Activated CD8-positive, alpha-beta memory T cell treated with anti-CD3 and anti-CD28 coated beads, Interleukin-2, amount 10 ng/mL, durations not matched to agents 7 days and 5 days (primary cell): Measurements from ENCODE around the gene MUC2. TPM values are rescaled to one million over a fixed set of nuclear protein-coding genes. Genes with fewer than 3 reads are reported as not detected.

Experiments used
- ATAC-seq: fragments of 150-1000 bp; cut with Tn5 transposase; one replicate; pipeline ENCODE4 v1.10.0; 2021; ENCODE audit warnings: moderate library complexity
- CTCF ChIA-PET: fragments of 350-600 bp; sonication (Branson Sonifier 250); formaldehyde crosslinking; loops from one replicate; lab custom pipeline; 2021; ENCODE audit warnings: antibody characterized with exemption; lab: Charles Lee
- DNase-seq: peaks from one replicate; pipeline ENCODE4 v3.0.0-alpha.2; 2020
- H3K27ac Mint-ChIP-seq: one replicate; pipeline ENCODE4 v1.8.0; 2021; ENCODE audit warnings: mild to moderate bottlenecking, mixed read lengths
- H3K27me3 Mint-ChIP-seq: one replicate; pipeline ENCODE4 v1.8.0; 2021; ENCODE audit warnings: mixed read lengths
- H3K36me3 Mint-ChIP-seq: one replicate; pipeline ENCODE4 v1.8.0; 2021; ENCODE audit warnings: mild to moderate bottlenecking, mixed read lengths
- H3K4me1 Mint-ChIP-seq: one replicate; pipeline ENCODE4 v1.8.0; 2021; ENCODE audit warnings: mixed read lengths
- H3K4me3 Mint-ChIP-seq: one replicate; pipeline ENCODE4 v1.8.0; 2021; ENCODE audit warnings: mild to moderate bottlenecking, moderate library complexity, mixed read lengths
- H3K9me3 Mint-ChIP-seq: one replicate; pipeline ENCODE4 v1.8.0; 2022; ENCODE audit warnings: low read depth, mixed read lengths
- total RNA-seq, 2 experiments: library from RNA; stranded (reverse); gene quantifications; one replicate each; pipeline ENCODE4 v1.2.3, GENCODE V29; 2021

MUC2 gene
- total RNA-seq, 2 experiments from 2014 or later = not detected

DNA sequence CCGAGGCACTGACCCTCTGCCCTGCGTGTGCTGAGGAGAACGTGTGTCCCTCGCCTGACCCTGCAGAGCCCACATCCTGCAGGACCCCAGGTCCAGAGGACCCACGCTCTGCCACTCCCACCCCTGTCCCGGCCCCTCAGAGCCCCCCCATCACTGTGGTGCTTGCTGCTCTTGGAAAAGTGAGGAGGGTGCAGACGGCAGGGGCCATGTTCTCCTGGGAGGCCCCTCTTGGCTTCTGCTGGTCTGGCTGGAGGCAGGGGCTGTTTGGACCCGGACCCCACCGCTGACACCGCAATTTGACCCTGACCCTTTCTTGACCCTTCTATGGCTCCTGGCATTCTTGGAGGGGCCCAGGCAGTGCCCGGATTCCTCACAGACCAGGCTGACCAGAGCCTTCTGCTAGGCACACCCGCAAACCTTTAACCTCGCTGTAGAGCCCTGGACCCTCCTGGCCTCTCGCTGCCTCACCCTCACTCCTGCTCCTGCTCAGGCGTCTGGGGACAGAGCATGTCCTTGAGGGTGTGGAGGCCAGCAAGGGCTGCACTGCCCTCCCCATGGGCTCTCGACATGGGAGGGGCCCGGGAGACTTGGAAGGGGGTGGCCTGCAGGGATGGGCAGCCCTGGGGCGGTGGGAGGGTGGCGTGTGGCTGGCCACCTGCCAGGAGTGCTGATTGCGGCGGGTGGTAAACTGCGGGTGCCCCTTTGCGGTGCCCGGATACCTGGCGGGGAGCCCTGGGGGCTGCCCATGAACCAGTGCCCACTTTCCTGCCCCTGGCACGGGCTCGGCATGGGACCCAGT lies 46.1 kb downstream of the MUC2 start:
- H3K36me3 Mint-ChIP-seq = peaks cover 2% of the 10 kb centered on the region
- CTCF ChIA-PET = no interaction called here
- H3K9me3 Mint-ChIP-seq = peaks cover 10% of the 10 kb centered on the region
- H3K4me3 Mint-ChIP-seq = no peak overlapping the region
- no peaks in the 10 kb centered on the region for H3K27me3 Mint-ChIP-seq
- no peak overlapping the region for H3K27ac Mint-ChIP-seq
- DNase-seq (no peak), ATAC-seq (no peak)
- H3K4me1 Mint-ChIP-seq = no peaks in the 10 kb centered on the region

DNA sequence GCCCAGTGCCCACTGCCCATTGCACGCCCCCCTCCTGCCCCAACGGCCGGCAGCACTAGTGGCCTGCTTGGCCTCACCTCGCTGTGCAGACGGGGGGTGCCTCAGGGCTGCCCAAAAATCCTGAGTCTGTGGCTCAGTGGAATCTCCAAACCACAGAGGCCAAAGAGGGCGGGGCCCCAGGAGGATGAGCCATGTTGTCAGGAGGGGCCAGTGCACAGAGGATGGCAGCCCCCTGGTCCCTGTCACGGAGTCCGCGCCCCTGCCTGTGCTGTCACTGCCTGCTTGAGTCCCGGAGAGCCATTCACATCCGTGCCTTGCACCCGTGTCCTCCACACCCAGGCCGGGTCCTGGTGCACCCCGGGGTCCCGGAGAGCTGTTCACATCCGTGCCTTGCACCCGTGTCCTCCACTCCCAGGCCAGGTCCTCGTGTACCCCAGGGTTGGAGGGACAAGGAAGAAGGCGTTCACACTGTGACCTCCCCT lies 46.7 kb downstream of the MUC2 start:
- Mint-ChIP-seq H3K27ac (no peak overlapping the region), H3K4me3 (no peak overlapping the region), H3K4me1 (no peaks in the 10 kb centered on the region), H3K9me3 (peaks cover 10% of the 10 kb centered on the region), H3K36me3 (peaks cover 2% of the 10 kb centered on the region), H3K27me3 (no peaks in the 10 kb centered on the region)
- DNase-seq (no peak), ATAC-seq (no peak)
- CTCF ChIA-PET = no interaction called here

DNA sequence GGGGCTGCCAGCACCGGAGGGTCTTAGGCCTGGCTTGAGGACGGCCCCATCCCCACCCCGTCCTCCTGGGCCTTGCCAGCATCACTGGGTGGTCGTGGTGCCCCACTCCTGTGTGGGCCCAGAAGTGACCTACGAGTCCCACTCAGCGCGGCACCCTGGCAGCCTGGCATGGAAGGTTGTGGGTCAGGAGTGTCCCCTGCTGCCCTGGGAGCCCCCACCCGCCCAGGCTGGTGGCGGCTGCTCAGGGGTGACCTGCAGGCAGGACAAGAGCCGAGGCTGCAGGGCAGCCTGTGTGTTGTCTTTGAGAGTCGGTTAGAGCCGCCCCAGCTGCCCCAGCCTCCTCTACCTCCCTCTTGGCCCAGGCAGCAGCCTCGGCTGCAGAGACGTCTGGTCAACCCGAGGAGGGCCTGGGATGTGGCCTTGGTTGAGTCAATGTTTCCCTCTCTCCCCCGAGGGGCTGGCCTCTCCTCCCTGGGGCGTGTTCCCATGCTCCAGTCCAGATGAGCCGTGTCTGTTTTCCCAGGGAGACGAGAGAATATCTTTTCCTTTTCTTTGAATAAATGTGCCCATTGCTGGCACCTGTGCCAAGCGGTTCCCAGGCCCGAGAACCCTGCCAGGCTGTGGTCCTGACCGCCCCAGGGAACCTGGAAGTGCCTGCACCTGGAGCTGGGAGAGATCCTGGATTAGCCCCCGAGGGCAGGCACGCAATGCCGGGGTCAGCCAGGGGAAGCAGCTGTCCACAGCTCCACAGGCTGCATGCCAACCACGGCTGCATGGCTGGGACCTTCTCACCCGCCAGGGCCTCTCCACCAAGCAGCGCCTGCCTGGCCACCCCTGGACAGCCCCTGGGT lies 47.4 kb downstream of the MUC2 start:
- CTCF ChIA-PET = no interaction called here
- Mint-ChIP-seq H3K4me3 (no peak overlapping the region), H3K27me3 (no peaks in the 10 kb centered on the region), H3K27ac (no peak overlapping the region), H3K9me3 (peaks cover 10% of the 10 kb centered on the region), H3K4me1 (no peaks in the 10 kb centered on the region), H3K36me3 (peaks cover 2% of the 10 kb centered on the region)
- DNase-seq (no peak), ATAC-seq (no peak)

DNA sequence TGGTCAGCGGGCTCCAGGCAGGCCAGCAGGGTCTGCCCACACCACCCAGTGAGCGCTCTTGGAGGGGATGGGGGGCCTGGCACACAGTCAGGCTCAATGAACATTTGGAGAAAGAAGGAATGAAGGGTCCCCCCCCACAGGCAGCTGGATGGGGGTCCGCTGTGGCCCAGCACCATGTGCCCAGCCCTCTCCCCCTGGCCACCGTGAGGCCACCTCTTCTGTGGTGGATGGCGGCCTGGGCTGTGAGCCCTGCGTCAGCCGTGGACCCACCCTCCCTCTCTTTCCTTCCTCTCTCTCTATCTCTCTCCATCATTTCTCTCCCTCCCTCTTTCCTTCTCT lies 48.0 kb downstream of the MUC2 start:
- Mint-ChIP-seq H3K27me3 (no peaks in the 10 kb centered on the region), H3K9me3 (peaks cover 10% of the 10 kb centered on the region), H3K36me3 (peaks cover 2% of the 10 kb centered on the region), H3K4me1 (no peaks in the 10 kb centered on the region), H3K27ac (no peak overlapping the region), H3K4me3 (no peak overlapping the region)
- no peak for DNase-seq
- CTCF ChIA-PET = no interaction called here
- ATAC-seq = no peak

DNA sequence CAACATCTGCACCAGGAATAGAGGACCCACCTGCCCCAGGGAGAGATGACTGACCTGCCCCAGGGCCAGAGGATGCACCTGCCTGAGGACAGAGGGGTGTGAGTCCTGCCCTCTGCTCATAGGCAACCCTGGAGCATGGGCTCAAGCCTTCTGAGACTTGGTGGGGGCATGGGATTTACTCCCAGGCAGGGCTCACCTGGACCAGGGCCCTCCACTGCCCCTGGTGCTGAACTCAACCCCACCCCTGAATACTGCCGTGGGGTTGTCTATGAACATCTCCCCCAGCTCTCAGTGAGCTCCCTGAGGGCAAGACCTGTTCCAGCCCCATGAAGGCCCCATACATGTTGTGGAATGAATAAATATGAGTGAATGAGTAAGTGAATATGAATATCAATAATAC lies 49.3 kb downstream of the MUC2 start:
- no peaks in the 10 kb centered on the region for H3K27me3 Mint-ChIP-seq
- DNase-seq (no peak), ATAC-seq (peak; percentile 29)
- peak overlapping the region; percentile 4 for H3K27ac Mint-ChIP-seq
- no peak overlapping the region for H3K4me3 Mint-ChIP-seq
- H3K36me3 Mint-ChIP-seq = peaks cover 2% of the 10 kb centered on the region
- H3K4me1 Mint-ChIP-seq = no peaks in the 10 kb centered on the region
- H3K9me3 Mint-ChIP-seq = peaks cover 10% of the 10 kb centered on the region
- CTCF ChIA-PET = no interaction called here

Other genes starting within 250 kb of the MUC2 start
- gene CRACR2B, start 247.0 kb upstream of the MUC2 start, total RNA-seq = 10 to 100 TPM; 11.3 to 14.1 TPM
- 10 to 100 TPM; 23.1 to 54.9 TPM for gene CD151, start 241.9 kb upstream of the MUC2 start, total RNA-seq
- gene POLR2L, start 232.3 kb upstream of the MUC2 start, total RNA-seq = 100 to 1,000 TPM in 1 of 2 experiments, 10 to 100 TPM in 1; 87.6 to 114 TPM
- gene TSPAN4, start 232.0 kb upstream of the MUC2 start, total RNA-seq = 10 to 100 TPM in 1 of 2 experiments, 1 to 10 TPM in 1; 7.8 to 17.8 TPM
- gene CHID1, start 164.1 kb upstream of the MUC2 start, total RNA-seq = 10 to 100 TPM; 46.8 to 59.4 TPM
- gene AP2A2, start 149.0 kb upstream of the MUC2 start, total RNA-seq = 10 to 100 TPM; 36.3 to 52.2 TPM
- gene MUC6, start 38.2 kb upstream of the MUC2 start, total RNA-seq = not detected
- gene MUC5AC, start 83.1 kb downstream of the MUC2 start, total RNA-seq = not detected
- gene MUC5B, start 148.2 kb downstream of the MUC2 start, total RNA-seq = not detected
- 10 to 100 TPM; 33.3 to 35.8 TPM for gene TOLLIP, start 234.8 kb downstream of the MUC2 start, total RNA-seq